Naive B cell (primary cell): ENCODE data around the gene ZNF92. TPM values are rescaled to one million over a fixed set of nuclear protein-coding genes. Genes with fewer than 3 reads are reported as not detected.
"Not testable (repeated sequence)": the region's sequence is repeated elsewhere in the genome, so short reads cannot be mapped to it uniquely, and the experiment has no call there.

Experiments
- ATAC-seq, 2 donors: fragments of 150-1000 bp; cut with Tn5 transposase; 2 replicates each; pipeline ENCODE4 v1.10.0; 2021; ENCODE audit warnings: low read depth in 2 of 2, mild to moderate bottlenecking in 2 of 2, moderate library complexity in 2 of 2
- DNase-seq: peaks from one replicate; pipeline ENCODE4 v3.0.0; 2022
- H3K27ac Mint-ChIP-seq, 6 donors: one replicate each; pipeline ENCODE4 v1.8.0; 2020 to 2022; ENCODE audit warnings: mild to moderate bottlenecking in 6 of 6, mixed read lengths in 6 of 6, moderate library complexity in 5 of 6, inconsistent platforms in 2 of 6
- H3K27me3 Mint-ChIP-seq, 3 donors: one replicate each; pipeline ENCODE4 v1.8.0; 2021 to 2022; ENCODE audit warnings: mixed read lengths in 3 of 3, mild to moderate bottlenecking in 1 of 3
- H3K36me3 Mint-ChIP-seq, 2 donors: one replicate each; pipeline ENCODE4 v1.8.0; 2020 to 2022; ENCODE audit warnings: mixed read lengths in 2 of 2, inconsistent platforms in 1 of 2, mild to moderate bottlenecking in 1 of 2
- H3K4me1 Mint-ChIP-seq, 3 donors: one replicate each; pipeline ENCODE4 v1.8.0; 2020 to 2022; ENCODE audit warnings: mixed read lengths in 3 of 3, inconsistent platforms in 1 of 3, mild to moderate bottlenecking in 1 of 3, moderate library complexity in 1 of 3
- H3K4me3 Mint-ChIP-seq, 8 donors: one replicate each; pipeline ENCODE4 v1.8.0; 2020 to 2022; ENCODE audit warnings: mild to moderate bottlenecking in 8 of 8, mixed read lengths in 8 of 8, moderate library complexity in 8 of 8, inconsistent platforms in 2 of 8
- H3K9me3 Mint-ChIP-seq, 7 donors: one replicate each; pipeline ENCODE4 v1.8.0; 2020 to 2022; ENCODE audit warnings: mixed read lengths in 7 of 7, mild to moderate bottlenecking in 5 of 7, inconsistent platforms in 2 of 7, moderate library complexity in 1 of 7
- polyA plus RNA-seq, 6 donors: library from polyadenylated mRNA; unstranded; fragments of 300-500 nt; fragmentation: Illumina TruSeq; gene quantifications; one replicate each; pipeline ENCODE4 v1.2.3, GENCODE V29; 2021; ENCODE audit warnings: low read depth in 6 of 6

The ZNF92 gene
- polyA plus RNA-seq, 6 donors from 2014 or later, result 45.2 to 82.6 (median 74.5) TPM

GRCh38 chr7:65387891-65388290 is 14.2 kb downstream of the ZNF92 start:
- Mint-ChIP-seq H3K27ac (peak overlapping the region; percentile 35 to 97 (median 84)), H3K9me3 (no peaks in the 10 kb centered on the region), H3K36me3 (peaks cover 0 to 27% of the 10 kb centered on the region in 2 donors), H3K27me3 (no peaks in the 10 kb centered on the region), H3K4me3 (peak overlapping the region; percentile 36 to 92 (median 84)), H3K4me1 (peaks cover 48 to 82% (median 67%) of the 10 kb centered on the region in 3 donors)
- peak; percentile 44 for DNase-seq
- peak; percentile 87 to 92 for ATAC-seq

- DNase-seq (no peak), ATAC-seq (no peak)
- Mint-ChIP-seq H3K27ac (peak overlapping the region; percentile 15 to 89 (median 81)), H3K9me3 (peaks cover 0 to 6% (median 0%) of the 10 kb centered on the region in 7 donors), H3K27me3 (no peaks in the 10 kb centered on the region), H3K4me3 (peak overlapping the region; percentile 2 to 82 (median 61)), H3K4me1 (peaks cover 35 to 75% (median 63%) of the 10 kb centered on the region in 3 donors), H3K36me3 (peaks cover 9 to 39% of the 10 kb centered on the region in 2 donors)
Measured at GRCh38 chr7:65390588-65390987, 16.9 kb downstream of the ZNF92 start.

DNA sequence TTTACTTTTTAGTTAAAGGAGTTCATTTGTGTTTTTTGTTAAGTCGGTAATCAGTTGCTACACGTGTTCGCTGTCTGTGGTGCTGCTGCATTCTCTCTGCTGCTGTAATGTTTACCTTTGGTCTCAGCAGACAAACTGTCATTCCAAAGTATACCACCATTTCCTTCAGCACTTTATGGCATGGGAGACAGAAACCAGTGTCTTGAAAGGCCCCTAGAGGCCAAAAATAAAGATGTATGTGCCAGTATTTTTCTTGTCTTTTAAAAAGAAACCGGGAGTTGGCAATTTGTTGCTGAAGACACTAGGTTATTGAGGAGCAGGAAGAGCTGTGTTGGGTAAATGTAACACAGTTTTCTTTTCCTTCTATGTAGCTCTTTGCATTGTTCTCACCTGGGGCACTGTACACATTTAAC is 24.1 kb downstream of the ZNF92 start:
- DNase-seq (no peak), ATAC-seq (no peak)
- Mint-ChIP-seq H3K4me1 (peaks cover 7 to 25% (median 20%) of the 10 kb centered on the region in 3 donors), H3K36me3 (peaks cover 46 to 56% of the 10 kb centered on the region in 2 donors), H3K9me3 (peaks cover 0 to 45% (median 11%) of the 10 kb centered on the region in 7 donors), H3K27me3 (no peaks in the 10 kb centered on the region), H3K4me3 (no peak overlapping the region), H3K27ac (no peak overlapping the region)

- not testable (repeated sequence) for ATAC-seq
- H3K9me3 Mint-ChIP-seq, result peaks cover 0 to 54% (median 16%) of the 10 kb centered on the region in 7 donors
- H3K27ac Mint-ChIP-seq, result peak overlapping the region in 1 of 6 donors; percentile 41
Measured at GRCh38 chr7:65398671-65399070, 25.0 kb downstream of the ZNF92 start.

GRCh38 chr7:65399101-65399500 is 25.4 kb downstream of the ZNF92 start:
- peaks cover 3 to 17% (median 14%) of the 10 kb centered on the region in 3 donors for H3K4me1 Mint-ChIP-seq
- H3K27ac Mint-ChIP-seq, result peak overlapping the region in 1 of 6 donors; percentile 41
- DNase-seq, H3K27me3 Mint-ChIP-seq, H3K4me3 Mint-ChIP-seq, ATAC-seq: not testable (repeated sequence)
- H3K36me3 Mint-ChIP-seq, result peaks cover 42 to 46% of the 10 kb centered on the region in 2 donors
- H3K9me3 Mint-ChIP-seq, result peaks cover 0 to 56% (median 20%) of the 10 kb centered on the region in 7 donors

More at GRCh38 chr7:65398671-65399070, 25.0 kb downstream of the ZNF92 start:
- peaks cover 7 to 21% (median 18%) of the 10 kb centered on the region in 3 donors for H3K4me1 Mint-ChIP-seq
- DNase-seq, H3K4me3 Mint-ChIP-seq, H3K27me3 Mint-ChIP-seq: not testable (repeated sequence)
- peaks cover 46 to 50% of the 10 kb centered on the region in 2 donors for H3K36me3 Mint-ChIP-seq

GRCh38 chr7:65404020-65404419 is 30.4 kb downstream of the ZNF92 start:
- no peaks in the 10 kb centered on the region for H3K4me1 Mint-ChIP-seq
- no peak for ATAC-seq
- H3K27me3 Mint-ChIP-seq, result peaks cover 0 to 6% (median 0%) of the 10 kb centered on the region in 3 donors
- peak overlapping the region in 1 of 6 donors; percentile 26 for H3K27ac Mint-ChIP-seq
- no peak overlapping the region for H3K4me3 Mint-ChIP-seq
- no peak for DNase-seq
- peaks cover 18 to 41% of the 10 kb centered on the region in 2 donors for H3K36me3 Mint-ChIP-seq
- H3K9me3 Mint-ChIP-seq, result peaks cover 12 to 72% (median 57%) of the 10 kb centered on the region in 7 donors

DNA sequence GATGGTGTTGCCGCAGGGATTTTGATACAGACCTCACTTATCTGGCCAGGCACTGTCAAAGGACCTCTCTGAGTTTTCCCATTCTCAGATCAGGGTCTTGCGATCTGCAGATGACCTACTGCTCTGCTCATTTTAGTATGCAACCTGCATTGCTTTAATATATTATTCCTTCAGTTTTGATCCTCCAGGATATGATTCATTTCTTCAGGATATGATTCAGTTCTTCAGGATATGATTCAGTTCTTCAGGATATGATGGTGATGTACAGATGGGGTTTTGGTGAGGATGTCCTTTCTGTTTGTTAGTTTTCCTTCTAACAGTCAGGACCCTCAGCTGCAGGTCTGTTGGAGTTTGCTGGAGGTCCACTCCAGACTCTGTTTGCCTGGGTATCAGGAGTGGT is 33.1 kb downstream of the ZNF92 start:
- H3K4me1 Mint-ChIP-seq, ATAC-seq, H3K4me3 Mint-ChIP-seq, DNase-seq, H3K27me3 Mint-ChIP-seq: not testable (repeated sequence)
- Mint-ChIP-seq H3K36me3 (peaks cover 0 to 26% of the 10 kb centered on the region in 2 donors), H3K9me3 (peaks cover 12 to 62% (median 48%) of the 10 kb centered on the region in 7 donors), H3K27ac (peak overlapping the region in 1 of 6 donors; percentile 32)

- peaks cover 0 to 26% of the 10 kb centered on the region in 2 donors for H3K36me3 Mint-ChIP-seq
- DNase-seq (no peak), ATAC-seq (no peak)
- H3K4me3 Mint-ChIP-seq, result no peak overlapping the region
- no peak overlapping the region for H3K27ac Mint-ChIP-seq
- no peaks in the 10 kb centered on the region for H3K4me1 Mint-ChIP-seq
- H3K27me3 Mint-ChIP-seq, result peaks cover 0 to 6% (median 0%) of the 10 kb centered on the region in 3 donors
- peaks cover 12 to 43% (median 35%) of the 10 kb centered on the region in 7 donors for H3K9me3 Mint-ChIP-seq
Measured at GRCh38 chr7:65409363-65409762, 35.7 kb downstream of the ZNF92 start.

DNA sequence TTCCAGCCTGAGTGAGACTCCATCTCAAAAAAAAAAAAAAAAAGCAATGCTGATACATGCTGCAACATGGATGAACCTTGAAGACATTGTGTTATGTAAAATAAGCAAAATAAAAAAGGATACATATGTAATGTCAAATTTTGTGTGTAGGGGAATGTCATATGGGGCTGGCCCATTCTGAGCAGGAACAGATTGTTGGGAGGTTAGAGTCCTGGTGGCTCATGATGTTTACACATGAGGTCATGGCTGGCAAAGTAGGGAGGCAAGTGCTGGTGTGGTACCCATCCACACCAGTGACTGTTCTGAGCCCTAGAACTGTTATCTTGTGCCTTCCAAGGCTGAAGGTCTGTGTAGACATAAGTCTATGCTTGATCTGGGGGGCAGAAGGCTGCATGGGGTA is 37.6 kb downstream of the ZNF92 start:
- Mint-ChIP-seq H3K4me1 (peaks cover 0 to 3% (median 0%) of the 10 kb centered on the region in 3 donors), H3K36me3 (peaks cover 0 to 19% of the 10 kb centered on the region in 2 donors), H3K27ac (no peak overlapping the region), H3K9me3 (peaks cover 11 to 31% (median 26%) of the 10 kb centered on the region in 7 donors), H3K4me3 (no peak overlapping the region), H3K27me3 (peaks cover 0 to 11% (median 0%) of the 10 kb centered on the region in 3 donors)
- DNase-seq (no peak), ATAC-seq (no peak)

GRCh38 chr7:65422670-65423069 is 49.0 kb downstream of the ZNF92 start:
- Mint-ChIP-seq H3K9me3 (peaks cover 14 to 72% (median 62%) of the 10 kb centered on the region in 7 donors), H3K27me3 (peaks cover 0 to 18% (median 0%) of the 10 kb centered on the region in 3 donors), H3K4me3 (no peak overlapping the region), H3K4me1 (peaks cover 0 to 4% (median 0%) of the 10 kb centered on the region in 3 donors), H3K27ac (no peak overlapping the region), H3K36me3 (peaks cover 27 to 44% of the 10 kb centered on the region in 2 donors)
- ATAC-seq (no peak), DNase-seq (no peak)

DNA sequence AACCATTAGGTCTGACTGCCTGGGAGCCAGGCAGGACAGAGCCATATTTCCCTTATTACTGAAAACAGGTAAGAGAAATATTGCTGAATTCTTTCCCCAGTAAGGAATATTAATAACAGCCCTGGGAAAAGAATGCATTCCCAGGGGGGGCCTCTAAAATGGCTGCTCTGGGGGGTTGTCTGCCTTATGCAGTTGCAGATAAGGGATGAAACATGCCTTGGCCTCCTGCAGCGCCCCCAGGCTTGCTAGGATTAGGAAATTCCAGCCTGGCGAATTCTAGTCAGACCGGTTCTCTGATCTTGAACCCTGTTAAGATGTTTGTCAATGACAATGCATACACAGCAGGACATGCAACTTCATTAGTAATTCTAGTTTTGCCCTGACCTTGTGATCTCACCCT is 49.6 kb downstream of the ZNF92 start:
- Mint-ChIP-seq H3K4me3 (peak overlapping the region in 1 of 8 donors; percentile 22), H3K9me3 (peaks cover 14 to 78% (median 64%) of the 10 kb centered on the region in 7 donors), H3K27ac (peak overlapping the region in 1 of 6 donors; percentile 44), H3K36me3 (peaks cover 27 to 44% of the 10 kb centered on the region in 2 donors), H3K27me3 (peaks cover 0 to 18% (median 0%) of the 10 kb centered on the region in 3 donors)
- not testable (repeated sequence) for ATAC-seq, H3K4me1 Mint-ChIP-seq, DNase-seq

DNA sequence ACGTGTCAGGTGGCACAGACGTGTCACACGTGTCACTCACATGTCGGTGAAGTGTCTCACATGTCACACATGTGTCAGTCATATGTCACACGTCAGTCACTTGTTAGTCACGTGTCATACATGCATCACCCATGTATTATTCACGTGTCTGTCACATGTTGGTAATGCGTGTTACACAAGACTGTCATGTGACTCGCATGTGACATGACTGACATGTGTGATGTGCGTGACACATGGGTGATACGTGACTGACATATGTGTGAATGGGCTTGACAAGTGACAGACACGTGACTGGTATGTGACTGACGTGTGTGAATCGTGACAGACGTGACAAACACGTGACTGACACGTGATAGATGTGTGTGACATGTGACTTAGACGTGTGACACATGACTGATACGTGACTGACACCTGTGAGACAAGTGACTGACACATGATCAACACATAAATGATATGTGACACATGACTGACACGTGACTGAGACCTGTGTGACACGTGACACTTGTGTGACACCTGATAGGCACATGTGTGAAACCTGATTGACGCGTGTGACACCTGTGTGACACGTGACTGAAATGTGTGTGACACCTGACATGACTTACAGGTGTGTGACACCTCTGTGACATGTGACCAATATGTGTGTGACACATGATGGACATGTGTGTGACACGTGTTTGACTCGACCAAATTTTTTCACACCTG is 56.1 kb downstream of the ZNF92 start:
- Mint-ChIP-seq H3K36me3 (peaks cover 8 to 25% of the 10 kb centered on the region in 2 donors), H3K27ac (peak overlapping the region in 4 of 6 donors; percentile 10 to 62 (median 36)), H3K9me3 (peaks cover 9 to 46% (median 28%) of the 10 kb centered on the region in 7 donors), H3K4me3 (no peak overlapping the region), H3K27me3 (peaks cover 0 to 6% (median 5%) of the 10 kb centered on the region in 3 donors), H3K4me1 (peaks cover 5 to 9% (median 7%) of the 10 kb centered on the region in 3 donors)
- DNase-seq (no peak), ATAC-seq (no peak)

- DNase-seq (no peak), ATAC-seq (no peak)
- peaks cover 5 to 39% (median 24%) of the 10 kb centered on the region in 7 donors for H3K9me3 Mint-ChIP-seq
- no peak overlapping the region for H3K4me3 Mint-ChIP-seq
- H3K4me1 Mint-ChIP-seq, result peaks cover 5 to 9% (median 7%) of the 10 kb centered on the region in 3 donors
- peak overlapping the region in 2 of 6 donors; percentile 10 to 14 for H3K27ac Mint-ChIP-seq
- H3K27me3 Mint-ChIP-seq, result peaks cover 0 to 9% (median 1%) of the 10 kb centered on the region in 3 donors
- peaks cover 2 to 17% of the 10 kb centered on the region in 2 donors for H3K36me3 Mint-ChIP-seq
Measured at GRCh38 chr7:65430344-65431186, 56.9 kb downstream of the ZNF92 start.
